CD4-positive, alpha-beta T cell treated with Interleukin-6 at 100 ng/mL for 8 hours (primary cell): ENCODE data around the gene UPP1.

ENCODE experiments used
- DNase-seq: peaks from one replicate; pipeline ENCODE4 v3.0.0-alpha.2; 2020; ENCODE audit warnings: mixed read lengths, low spot score

UPP1 gene

GRCh38 chr7:48085942-48086341, 3.1 kb upstream of the UPP1 start:
- DNase-seq: no peak

DNA sequence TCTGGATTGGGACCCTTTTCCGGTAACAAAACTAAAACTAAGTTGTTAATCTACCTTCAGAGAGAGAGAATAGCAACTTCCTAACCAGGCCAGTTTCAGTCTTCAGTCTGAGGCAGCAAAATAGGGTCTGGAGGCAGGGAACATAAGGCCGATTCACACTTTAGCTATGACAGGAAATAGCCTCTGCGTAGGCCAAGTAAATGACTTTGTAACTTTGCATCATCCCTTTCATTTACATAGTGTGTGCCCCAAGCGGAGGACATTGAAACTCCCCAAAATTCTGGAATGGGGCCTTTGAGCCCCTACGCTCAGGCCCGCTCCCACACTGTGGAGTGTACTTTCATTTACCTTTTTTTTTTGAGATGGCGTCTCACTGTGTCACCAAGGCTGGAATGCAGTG, 1.7 kb upstream of the UPP1 start:
- DNase-seq: peak; percentile 12

- no peak for DNase-seq
Measured at GRCh38 chr7:48088559-48089045, 463 bp upstream of the UPP1 start.

DNA sequence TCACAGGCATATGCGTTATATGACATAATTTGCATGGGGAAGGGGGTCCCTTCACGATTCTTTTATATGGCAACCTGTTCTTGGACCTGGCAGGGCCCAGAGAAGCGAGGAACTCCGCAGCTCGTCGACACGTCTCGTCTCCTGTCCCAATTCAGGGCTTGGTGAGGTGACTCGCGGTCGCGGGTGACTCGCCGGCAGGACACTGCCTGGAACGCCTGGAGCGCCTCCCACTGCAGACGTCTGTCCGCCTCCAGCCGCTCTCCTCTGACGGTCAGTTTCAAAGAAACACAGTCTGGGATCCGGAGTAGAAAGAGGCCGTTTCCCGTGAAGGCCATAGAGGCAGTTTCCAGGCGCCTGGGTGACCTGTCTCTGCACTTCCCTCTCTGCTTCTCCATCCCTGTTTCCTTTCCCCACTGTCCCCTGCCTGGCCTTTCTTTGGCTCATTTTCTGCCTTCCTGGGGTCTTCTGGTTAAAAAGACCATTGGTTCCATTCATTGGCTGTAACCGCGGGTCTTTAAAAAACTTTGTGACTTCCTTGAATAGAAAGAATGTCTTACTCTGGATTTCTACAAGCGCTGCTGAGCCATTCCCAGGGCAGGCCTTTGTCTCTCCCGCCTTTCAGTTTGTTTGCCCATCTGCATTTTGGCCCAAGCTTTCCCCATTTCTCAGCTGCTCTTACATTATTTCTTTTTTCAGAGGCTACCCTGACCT, 1.2 kb downstream of the UPP1 start:
- DNase-seq: no peak

DNA sequence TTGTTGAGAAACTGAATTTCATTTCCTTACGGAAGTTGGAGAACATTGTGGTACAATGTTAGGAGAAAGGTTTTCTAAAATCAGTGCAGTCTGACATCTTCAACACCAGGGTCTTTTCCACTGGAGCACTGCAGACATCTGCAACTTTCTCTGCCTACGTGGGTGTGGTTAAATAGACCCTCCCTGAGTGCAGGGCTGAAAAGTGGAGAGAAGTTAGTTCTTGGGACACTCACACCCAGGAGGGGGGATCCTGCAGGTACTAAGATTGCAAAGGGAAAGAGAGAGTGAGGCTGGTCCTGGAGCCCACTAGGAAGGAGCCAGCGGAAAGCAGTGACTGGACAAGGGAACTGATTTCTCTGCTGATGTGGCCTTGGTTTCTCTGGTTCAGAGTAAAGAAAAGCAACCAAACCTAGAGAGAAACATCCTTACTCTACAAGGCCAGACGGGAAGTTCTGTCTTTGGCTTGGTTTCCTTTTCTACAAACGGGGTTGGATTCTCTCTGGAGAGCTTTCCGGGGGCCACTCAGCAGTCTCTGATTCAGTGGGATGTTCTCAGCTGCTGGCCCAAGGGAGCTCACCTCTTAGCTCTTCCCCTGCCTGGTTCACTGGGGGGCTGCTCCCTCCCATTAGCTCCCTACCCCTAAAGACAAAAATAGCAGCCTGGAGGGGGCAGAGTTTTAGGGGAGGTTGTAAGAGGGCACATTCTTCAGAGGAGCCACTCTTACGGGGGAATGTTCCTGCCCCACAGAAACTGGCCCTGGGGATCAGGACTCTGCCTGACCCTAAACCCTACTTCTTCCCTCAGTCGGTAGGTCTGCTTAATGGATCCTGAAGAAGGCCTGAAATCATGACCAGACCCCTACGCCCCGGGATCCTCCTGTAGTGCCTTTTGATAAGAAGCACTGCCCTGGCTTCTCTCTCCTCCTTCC, 2.7 kb downstream of the UPP1 start:
- DNase-seq: no peak

DNA sequence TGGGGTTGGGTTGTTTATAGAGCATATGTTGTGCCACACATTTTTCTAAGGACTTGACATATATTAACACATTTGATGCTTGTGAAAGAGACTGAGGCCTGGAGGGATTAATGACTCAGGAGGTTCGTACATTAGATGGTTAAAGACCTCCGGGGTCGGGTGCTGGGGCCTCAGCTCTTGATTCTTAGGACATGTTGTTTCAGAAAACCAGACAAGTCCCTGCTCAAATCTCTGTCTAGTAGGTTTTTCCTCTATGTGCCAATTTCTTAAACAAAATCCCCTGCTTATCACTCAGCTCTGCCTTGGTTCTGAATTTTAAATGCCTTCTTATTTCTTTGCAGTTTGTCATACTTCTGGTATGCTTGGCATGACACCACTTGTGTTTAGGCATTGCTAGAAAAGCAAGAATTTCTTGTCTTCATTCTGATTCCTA, 5.8 kb downstream of the UPP1 start:
- DNase-seq: no peak

GRCh38 chr7:48096273-48096672, 7.2 kb downstream of the UPP1 start:
- peak; percentile 46 for DNase-seq

DNA sequence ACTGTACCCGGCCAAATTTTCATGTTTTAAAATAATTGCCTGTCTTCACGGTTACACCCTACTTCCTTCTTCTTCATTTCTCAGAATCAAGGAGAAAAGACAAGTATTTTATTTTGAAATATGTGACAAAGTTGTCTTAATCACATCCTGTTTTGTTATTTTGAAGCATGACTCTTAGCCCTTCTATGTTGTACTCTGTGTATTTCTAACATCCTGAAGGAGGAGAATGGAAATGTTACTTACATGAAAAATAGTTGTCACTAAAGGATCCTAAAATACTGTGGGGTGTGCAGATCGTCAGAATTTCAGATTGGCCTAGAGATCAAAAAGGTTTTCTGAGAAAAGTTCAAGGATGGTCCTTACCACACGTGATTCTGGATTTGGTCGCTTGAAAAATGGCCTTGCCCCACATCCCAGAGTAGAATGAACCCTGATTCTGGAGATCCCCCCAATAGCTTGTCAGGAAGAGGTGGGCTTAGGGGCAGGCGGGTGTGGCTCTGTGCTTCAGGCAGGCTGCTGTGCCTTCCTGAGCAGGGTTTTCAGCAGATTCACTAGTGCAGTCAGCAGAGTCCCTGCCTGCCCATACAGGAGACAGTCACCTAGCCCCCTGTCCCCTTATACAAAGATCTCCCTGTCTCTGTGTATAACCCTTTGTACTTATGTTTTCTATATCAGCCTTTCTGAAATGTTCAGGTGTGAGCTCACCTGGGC, 8.6 kb downstream of the UPP1 start:
- peak; percentile 32 for DNase-seq

DNA sequence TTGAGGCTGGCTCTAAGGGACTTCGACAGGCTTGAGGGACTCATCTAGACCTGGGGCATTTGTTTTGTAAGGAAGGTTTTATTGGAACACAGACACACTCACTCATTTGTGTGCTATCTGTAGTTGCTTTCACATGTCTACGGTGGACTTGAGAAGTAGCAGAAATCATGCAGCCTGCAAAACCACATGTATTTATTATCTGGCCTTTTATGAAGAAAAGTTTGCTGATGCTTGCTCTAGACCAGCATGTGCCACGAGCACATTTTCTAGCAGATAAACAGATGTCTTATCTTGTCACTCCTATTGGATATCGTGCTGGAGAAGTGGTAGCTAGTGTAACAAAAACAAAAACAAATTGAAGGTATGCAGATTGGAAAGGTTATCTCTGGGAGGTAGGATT, 9.8 kb downstream of the UPP1 start:
- no peak for DNase-seq

DNA sequence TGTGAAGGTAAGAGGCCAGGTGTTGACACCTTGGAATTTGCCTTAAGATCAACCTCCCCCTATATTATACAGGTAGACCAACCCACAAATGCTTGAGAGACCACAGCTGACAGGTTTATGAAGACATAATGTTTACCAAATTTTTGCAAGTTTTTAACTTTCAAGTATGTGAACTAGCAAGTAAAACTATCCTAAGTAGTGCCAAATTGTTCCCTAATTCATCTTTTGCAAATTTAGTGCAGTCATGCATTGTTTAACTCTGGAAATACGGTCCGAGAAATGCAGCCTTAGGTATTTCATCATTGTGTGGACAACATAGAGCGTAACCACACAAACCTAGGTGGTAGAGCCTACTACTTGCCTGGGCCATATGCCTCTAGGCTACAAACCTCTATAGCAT, 10.7 kb downstream of the UPP1 start:
- DNase-seq: no peak

GRCh38 chr7:48101352-48101751, 12.3 kb downstream of the UPP1 start:
- no peak for DNase-seq

- no peak for DNase-seq
Measured at GRCh38 chr7:48101968-48102367, 12.9 kb downstream of the UPP1 start.

DNA sequence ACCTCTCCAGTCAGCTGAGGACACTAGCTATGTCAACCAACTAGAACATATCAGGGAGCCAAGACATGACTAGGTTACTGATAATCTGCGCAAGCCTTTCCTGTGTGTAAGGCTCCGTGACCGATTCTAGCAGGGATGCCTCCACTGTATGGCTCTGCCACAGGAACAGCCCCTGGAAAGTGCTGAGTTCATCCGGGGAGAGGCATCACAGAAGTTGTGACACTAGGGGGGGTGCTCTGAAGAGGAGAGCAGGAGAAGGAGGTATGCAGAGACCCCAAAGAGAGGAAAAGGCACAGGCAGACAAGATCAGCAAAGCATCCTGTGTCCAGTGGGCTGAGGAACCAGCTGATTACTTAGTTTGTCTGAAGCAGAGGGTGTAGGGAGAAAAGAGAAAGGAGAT, 13.5 kb downstream of the UPP1 start:
- no peak for DNase-seq

DNA sequence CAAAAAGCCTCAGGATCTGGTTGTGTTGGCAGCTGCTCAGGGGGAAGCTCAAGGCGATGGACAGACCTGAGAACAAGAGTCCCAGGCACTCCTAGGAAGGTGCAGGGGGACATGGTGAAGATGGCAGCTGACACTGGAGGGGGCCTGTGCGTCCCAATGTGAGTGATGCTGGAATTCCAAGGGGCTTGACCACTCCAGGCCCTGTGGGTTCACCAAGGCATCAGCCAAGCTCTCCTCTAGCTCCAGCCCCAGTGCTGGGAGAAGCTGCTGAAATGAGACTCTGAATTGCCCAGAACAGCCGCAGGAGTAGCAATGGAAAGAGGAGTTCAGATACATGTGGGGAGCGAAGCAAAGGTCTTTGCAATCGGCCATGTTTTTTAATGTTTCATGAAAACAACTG, 16.0 kb downstream of the UPP1 start:
- DNase-seq: no peak

- no peak for DNase-seq
Measured at GRCh38 chr7:48106906-48107659, 18.0 kb downstream of the UPP1 start.

- DNase-seq: no peak
Measured at GRCh38 chr7:48107926-48108472, 18.9 kb downstream of the UPP1 start.

GRCh38 chr7:48108959-48109847, 20.1 kb downstream of the UPP1 start:
- DNase-seq: no peak

- DNase-seq: peak; percentile 89
Measured at GRCh38 chr7:48109848-48110663, 21.0 kb downstream of the UPP1 start.

- no peak for DNase-seq
Measured at GRCh38 chr7:48110868-48111267, 21.8 kb downstream of the UPP1 start.

DNA sequence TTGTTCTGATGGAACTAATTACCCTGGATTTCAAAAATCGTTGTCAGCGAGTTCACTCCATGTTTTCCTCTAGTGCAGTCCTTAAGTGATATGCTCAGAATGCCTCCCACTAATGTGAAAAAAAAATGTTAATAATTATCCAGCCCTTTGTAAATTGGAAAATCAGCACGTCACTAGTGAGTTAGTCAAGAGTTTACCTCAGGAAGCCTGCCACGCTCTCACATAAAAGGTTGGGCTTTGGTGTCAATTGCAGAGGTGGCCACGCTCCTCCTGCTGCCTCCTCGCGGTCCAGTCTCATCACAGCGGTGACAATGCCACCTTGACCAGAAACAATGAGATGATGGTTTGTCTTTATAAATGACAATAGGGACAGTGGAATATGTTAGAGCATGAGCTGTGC, 22.5 kb downstream of the UPP1 start:
- no peak for DNase-seq
